ENCODE measurements around the gene SLC29A1.

- TF ChIP-seq CTCF (IDR thresholded peaks at IDR 0.05) (no peak), POLR2A (IDR thresholded peaks at IDR 0.05) (peak in 1 of 2 donors; percentile 14), EP300 (IDR thresholded peaks at IDR 0.05) (no peak), POLR2AphosphoS5 (IDR thresholded peaks at IDR 0.05) (peak; percentile 50 to 91 (median 82))
Measured at GRCh38 chr6:44265007-44265721, 41.8 kb downstream of the SLC29A1 start, which contains the start of gene NFKBIE.
